GM12891 (cell line): Measurements from ENCODE around the gene TEC. TPM values are rescaled to one million over a fixed set of nuclear protein-coding genes. Genes with fewer than 3 reads are reported as not detected.
"Not testable (repeated sequence)": the region's sequence is repeated elsewhere in the genome, so short reads cannot be mapped to it uniquely, and the experiment has no call there.

ENCODE experiments used
- DNase-seq: peaks from one replicate; pipeline ENCODE4 v3.0.0; 2011; ENCODE audit warnings: low spot score; ENCODE audit not compliant: insufficient read length
- FAIRE-seq: peaks from 2 replicates; lab custom pipeline; 2011; peaks lifted over from hg19 to GRCh38; lab: Jason Lieb, UNC
- PAX5 ChIP-seq: IDR thresholded peaks from 2 replicates; pipeline ENCODE4 v1.6.1; 2011; ENCODE audit warnings: low read length, moderate library complexity, mild to moderate bottlenecking; ENCODE audit not compliant: insufficient read depth, severe bottlenecking
- POLR2A ChIP-seq: IDR thresholded peaks from 2 replicates; pipeline ENCODE4 v1.6.1; 2011; ENCODE audit warnings: low read depth, low read length, control low read depth
- POLR2AphosphoS5 ChIP-seq: IDR thresholded peaks from 2 replicates; pipeline ENCODE4 v1.6.1; 2011; ENCODE audit warnings: low read depth, low read length, control low read depth
- POU2F2 ChIP-seq: IDR thresholded peaks from 2 replicates; pipeline ENCODE4 v1.6.1; 2011; ENCODE audit warnings: low read depth, mild to moderate bottlenecking, control low read depth, low read length, moderate library complexity
- SPI1 ChIP-seq: IDR thresholded peaks from 2 replicates; pipeline ENCODE4 v1.6.1; 2011; ENCODE audit warnings: low read depth, low read length, control low read depth
- TAF1 ChIP-seq: IDR thresholded peaks from 2 replicates; pipeline ENCODE4 v1.6.1; 2011; ENCODE audit warnings: low read depth, low read length, control low read depth
- polyA plus RNA-seq: library from polyadenylated mRNA; unstranded; fragments of >200 nt; gene quantifications from one replicate; pipeline ENCODE4 v1.2.1, GENCODE V29; 2012; ENCODE audit warnings: low read depth, missing spikeins, inconsistent platforms; ENCODE audit not compliant: missing spikeins

TEC gene
- polyA plus RNA-seq, result 13.7 TPM

DNA sequence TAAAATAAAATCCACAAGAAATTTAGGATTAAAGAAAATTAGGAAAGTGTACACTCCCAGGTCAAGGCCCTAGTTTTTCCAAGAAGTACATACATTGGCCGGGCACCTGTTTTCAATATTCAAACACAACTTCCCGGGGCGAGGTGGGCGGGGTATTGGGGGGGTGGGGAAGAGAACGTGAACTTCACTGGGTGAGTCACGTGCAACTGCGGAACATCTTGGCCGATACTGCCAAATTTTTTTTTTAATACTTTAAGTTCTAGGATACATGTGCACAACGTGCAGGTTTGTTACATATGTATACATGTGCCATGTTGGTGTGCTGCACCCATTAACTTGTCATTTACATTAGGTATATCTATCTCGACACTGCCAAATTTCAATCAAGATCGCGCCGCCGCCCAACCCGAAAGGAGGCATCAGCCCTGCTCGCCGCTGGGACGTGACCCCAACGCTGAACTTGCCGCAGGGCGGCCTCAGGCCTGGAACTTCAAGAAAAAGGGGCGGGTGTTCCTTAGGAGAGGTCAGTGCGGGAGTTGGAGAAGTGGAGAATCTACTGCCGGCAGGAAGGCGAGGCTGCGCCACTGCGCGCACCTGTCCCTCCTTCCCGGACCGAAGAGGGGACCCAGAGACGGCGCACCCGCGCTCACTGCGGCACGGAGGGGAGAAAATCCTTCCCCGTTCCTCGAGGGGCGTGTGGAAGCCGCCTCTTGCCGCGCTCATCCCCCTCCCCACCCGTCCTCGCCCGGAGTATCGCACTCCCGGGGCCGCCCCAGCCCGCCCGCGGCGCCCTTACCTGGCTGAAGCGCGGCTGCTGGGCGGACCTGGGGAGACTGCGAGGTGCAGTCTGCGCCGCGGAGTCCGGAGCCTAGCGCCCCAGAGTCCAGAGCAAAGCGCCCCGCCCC is at the start of gene TEC:
TSS of gene TEC (minus strand) at position 883 of the 905 bp plus-strand sequence. CDS start 41,224 bp downstream, outside the sequence.
- DNase-seq (peak; percentile 19), FAIRE-seq (no peak)
- peak; percentile 78 for TF ChIP-seq POLR2A
- TF ChIP-seq TAF1, result peak; percentile 64; the same call in 1 of the 2 replicates
- peak; percentile 51; the same call in 1 of the 2 replicates for TF ChIP-seq POLR2AphosphoS5
- no peak for TF ChIP-seq PAX5
- no peak for TF ChIP-seq POU2F2
- TF ChIP-seq SPI1, result no peak

DNA sequence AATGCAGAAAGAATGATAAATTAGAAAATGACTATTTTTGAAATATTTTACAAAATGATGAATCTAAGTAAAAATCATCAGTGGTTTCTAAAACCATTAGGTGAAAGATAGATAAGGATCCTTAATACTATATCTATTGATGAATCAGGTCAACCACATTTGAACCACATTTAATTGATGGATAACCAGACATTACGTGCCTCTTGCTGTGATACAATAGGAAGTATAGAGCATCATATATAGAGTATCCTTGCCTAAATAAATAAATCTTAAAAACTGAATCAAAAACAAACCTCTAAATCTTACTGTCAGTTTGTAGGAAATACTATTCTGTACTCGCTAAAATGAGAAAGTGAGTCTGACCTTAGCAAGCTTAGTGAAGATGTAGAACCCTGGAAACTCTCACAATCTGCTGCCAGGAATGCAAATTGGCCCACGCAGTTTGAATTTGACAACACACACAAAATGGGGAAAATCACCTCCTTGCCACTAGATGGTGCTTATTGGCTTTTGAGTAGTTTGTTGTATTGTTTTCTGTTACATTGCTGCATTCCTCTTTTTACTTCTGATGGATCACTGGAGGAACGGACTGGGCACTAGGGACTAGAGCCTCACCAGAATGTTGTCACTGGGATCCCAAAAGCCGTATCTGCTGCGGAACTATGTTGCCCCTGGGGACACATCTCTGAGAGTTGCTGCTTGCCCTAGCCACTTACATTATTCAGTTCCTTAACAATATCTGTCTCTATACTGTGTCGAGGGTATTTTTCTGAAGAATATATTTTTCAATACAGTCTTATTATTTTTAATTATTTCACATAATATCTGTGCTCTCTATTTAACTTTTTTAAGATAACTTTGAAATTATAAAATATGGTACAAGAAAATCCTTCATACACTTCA is 46.3 kb upstream of the TEC start:
- DNase-seq, result peak; percentile 23
- TF ChIP-seq POU2F2, result peak; percentile 48; the same call in 1 of the 2 replicates
- TF ChIP-seq POLR2AphosphoS5, result no peak
- FAIRE-seq, result peak; percentile 96

DNA sequence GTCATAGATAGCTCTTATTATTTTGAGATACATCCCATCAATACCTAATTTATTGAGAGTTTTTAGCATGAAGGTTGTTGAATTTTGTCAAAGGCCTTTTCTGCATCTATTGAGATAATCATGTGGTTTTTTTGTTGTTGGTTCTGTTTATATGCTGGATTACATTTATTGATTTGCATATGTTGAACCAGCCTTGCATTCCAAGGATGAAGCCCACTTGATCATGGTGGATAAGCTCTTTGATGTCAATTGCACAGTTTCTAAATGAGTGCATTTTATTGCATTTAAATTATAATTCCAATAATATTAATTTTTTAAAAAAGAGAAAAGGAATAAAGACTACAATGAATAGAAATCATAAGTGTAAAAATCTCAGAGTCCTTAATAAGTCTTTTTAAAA is 45.1 kb upstream of the TEC start:
- not testable (repeated sequence) for DNase-seq, FAIRE-seq

DNA sequence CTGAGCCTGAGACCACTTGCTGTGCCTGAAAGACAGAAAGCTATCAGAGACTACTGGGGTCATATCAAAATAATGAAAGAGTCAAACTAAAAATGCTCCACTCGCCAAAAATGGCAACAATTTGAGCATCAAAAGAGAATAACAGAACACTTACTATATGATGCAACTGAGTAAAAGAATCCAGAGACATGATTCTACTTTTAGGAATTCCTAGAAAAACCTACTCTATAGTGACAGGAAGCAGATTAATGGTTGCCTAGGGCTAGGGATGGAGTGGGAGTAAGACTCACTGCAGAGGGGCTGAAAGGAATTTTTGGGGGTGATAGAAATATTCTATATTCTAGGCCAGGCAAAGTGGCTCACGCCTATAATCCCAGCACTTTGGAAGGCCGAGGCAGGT is 42.3 kb upstream of the TEC start:
- no peak for TF ChIP-seq POU2F2
- no peak for TF ChIP-seq POLR2AphosphoS5
- TF ChIP-seq PAX5, result no peak
- TF ChIP-seq POLR2A, result no peak
- TF ChIP-seq SPI1, result no peak
- TF ChIP-seq TAF1, result no peak
- FAIRE-seq, result no peak
- no peak for DNase-seq

DNA sequence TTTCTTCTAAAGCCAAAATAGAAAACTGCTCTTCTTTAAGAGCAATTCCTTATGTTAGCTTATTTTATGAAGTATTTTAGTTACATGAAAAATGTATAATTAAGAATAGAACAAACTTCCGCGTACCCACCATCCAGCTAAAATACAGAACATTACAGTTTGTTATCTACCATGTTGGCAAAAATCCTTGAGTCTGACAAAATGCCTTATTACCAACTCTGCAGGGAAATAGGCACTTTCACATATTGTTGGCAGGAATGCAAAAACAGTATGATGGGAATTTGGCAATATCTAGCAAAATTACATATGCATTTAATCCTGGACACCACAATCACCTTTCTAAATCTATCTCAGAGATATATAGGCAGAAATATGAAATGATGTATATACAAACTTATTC is 39.3 kb upstream of the TEC start:
- no peak for DNase-seq
- FAIRE-seq, result no peak
- no peak for TF ChIP-seq POLR2AphosphoS5
- TF ChIP-seq POU2F2, result no peak
- no peak for TF ChIP-seq TAF1
- TF ChIP-seq PAX5, result no peak
- TF ChIP-seq SPI1, result no peak
- TF ChIP-seq POLR2A, result no peak

DNA sequence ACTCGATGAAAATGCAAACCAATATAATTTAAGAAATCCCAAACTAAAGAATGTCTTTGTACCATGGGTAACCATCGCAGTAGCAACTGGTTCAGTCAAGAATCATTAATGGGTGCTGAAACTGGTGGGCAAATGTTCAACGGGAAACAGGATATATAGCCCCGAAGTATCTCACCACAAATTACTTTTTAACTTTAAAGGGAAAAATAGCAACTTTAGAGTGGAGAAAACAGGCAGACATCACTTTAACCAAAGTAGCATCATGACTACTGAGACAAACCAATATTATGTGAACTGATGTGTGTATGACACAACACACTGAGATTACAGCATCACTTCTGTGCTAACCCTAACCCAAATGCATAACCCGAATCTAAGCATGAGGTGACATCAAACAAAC is 37.9 kb upstream of the TEC start:
- FAIRE-seq, result peak; percentile 64
- TF ChIP-seq POLR2A (no peak), POU2F2 (no peak), POLR2AphosphoS5 (no peak), PAX5 (no peak), TAF1 (no peak), SPI1 (no peak)
- DNase-seq, result no peak

DNA sequence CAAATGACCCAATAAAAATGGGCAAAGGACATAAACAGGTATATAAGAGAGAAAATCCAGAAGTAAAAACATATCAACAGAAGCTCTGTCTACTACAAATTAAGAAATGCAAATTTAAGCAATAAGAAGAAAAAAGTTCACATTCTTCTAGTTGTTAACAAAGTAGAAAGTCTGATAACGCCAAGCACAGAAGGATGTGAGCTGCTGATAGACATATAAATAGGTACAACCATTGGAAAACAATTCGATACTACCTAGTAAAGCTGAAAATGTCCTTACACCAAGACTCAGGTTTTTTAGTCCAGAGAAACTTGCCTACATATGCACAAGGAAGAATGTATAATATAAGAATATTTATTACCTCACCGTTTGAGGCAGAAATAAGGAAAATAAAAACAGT is 35.9 kb upstream of the TEC start:
- TF ChIP-seq PAX5, result no peak
- TF ChIP-seq TAF1, result no peak
- no peak for TF ChIP-seq POLR2AphosphoS5
- TF ChIP-seq SPI1, result no peak
- no peak for FAIRE-seq
- no peak for DNase-seq

DNA sequence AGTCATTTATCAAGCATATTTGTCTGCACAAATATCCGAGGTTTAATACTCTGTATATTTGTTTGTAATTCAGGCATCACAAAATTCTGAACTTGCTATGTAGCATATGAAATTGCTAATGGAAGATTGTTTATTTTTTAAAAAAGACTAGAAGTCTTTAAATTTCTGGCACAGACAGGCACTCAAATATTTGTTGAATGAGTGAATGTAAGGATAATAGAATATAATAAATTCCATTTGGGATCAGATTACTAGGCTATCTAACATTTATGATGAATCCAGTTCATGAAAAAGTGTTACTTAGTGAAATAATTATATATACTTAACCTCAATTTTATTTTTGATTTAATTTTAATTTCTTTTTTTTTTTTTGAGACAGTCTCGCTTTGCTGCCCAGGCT is 30.4 kb upstream of the TEC start:
- no peak for FAIRE-seq
- no peak for DNase-seq
- TF ChIP-seq TAF1, result no peak
- TF ChIP-seq PAX5, result no peak
- no peak for TF ChIP-seq SPI1
- TF ChIP-seq POLR2A, result no peak
- TF ChIP-seq POLR2AphosphoS5, result no peak
- no peak for TF ChIP-seq POU2F2

DNA sequence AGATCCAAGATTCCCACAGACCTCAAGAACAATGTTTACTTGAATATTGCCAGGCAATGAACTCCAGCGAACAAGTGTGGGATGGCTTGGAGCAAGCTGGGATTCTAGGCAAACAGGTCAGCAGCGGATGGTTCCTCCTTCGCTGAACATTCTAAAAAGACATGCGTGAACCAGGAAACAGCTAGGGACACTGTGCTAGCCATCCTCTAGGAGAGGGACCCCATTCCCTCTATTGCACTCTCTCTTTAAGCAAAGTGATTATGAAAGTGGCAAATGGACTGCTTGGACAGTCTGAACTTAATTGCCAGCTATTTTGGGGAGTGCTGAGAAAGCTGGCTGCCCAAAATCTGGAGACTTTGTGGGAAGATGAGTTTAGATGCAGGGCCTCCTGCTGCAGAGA is 29.9 kb upstream of the TEC start:
- no peak for FAIRE-seq
- no peak for DNase-seq
- no peak for TF ChIP-seq PAX5
- no peak for TF ChIP-seq TAF1
- TF ChIP-seq POU2F2, result no peak
- no peak for TF ChIP-seq POLR2A

DNA sequence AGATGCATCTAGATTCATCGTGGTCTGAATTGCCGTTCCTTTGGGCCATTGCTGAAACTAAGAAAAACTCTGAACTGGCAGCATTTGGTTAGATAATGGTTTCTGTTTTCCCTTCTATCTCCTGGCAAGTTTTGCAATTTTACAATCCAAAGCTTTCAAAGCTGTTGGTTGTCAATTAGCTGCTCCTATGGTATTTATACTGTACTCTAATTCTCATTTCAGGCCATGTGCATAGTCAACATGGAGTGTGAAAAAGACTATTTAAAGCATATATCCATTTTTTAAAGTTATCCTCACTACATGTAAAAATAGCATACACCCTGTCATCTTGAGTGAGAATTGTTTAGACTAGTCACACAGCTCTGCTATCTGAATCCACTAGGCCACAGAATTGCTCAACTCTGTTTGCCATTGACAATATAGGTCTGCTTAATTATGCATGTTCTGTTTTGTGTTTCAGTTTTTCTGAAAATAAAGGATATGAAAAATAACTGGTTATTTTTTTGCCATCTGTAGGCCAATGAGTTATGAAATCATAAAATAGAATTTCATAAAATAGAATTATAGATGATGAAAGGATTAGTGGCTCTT is 27.7 kb upstream of the TEC start:
- FAIRE-seq (no peak), DNase-seq (no peak)
- TF ChIP-seq POLR2AphosphoS5 (no peak), POLR2A (no peak), PAX5 (no peak), SPI1 (no peak), TAF1 (no peak), POU2F2 (no peak)
